Measurements from ENCODE around the gene CDHR5.
"Not testable (repeated sequence)": the region's sequence is repeated elsewhere in the genome, so short reads cannot be mapped to it uniquely, and the experiment has no call there.

Gene CDHR5

GRCh38 chr11:587978-588380 is 36.8 kb downstream of the CDHR5 start:
- no peak for DNase-seq (ENCODE audit: low read depth, low spot score)

- DNase-seq (ENCODE audit: low read depth, low spot score), result no peak
These were observed 37.2 kb downstream of the CDHR5 start for GRCh38 chr11:587546-587945.

GRCh38 chr11:586376-587316 is 38.1 kb downstream of the CDHR5 start:
- DNase-seq (ENCODE audit: low read depth, low spot score), result no peak

DNA sequence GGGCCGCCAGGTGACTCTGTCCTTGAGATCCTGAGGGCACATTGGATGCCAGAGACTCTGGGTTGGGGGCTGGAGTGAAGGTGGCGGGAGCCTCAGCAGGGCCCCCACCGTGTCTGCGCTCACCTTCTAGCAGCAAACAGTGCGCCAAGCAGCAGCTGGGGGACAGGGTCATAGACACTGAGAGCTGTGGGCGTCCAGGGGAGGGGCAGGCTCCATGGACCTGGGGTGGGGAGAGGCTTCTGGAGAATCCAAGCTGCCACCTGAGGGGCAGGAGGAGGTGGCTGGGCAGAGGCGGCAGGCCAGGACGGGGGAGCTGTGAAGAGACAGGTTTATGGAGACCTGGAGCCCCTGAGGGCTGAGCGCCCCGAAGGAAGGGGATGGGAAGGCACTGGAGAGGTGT is 40.5 kb downstream of the CDHR5 start:
- no peak for DNase-seq (ENCODE audit: low read depth, low spot score)

DNA sequence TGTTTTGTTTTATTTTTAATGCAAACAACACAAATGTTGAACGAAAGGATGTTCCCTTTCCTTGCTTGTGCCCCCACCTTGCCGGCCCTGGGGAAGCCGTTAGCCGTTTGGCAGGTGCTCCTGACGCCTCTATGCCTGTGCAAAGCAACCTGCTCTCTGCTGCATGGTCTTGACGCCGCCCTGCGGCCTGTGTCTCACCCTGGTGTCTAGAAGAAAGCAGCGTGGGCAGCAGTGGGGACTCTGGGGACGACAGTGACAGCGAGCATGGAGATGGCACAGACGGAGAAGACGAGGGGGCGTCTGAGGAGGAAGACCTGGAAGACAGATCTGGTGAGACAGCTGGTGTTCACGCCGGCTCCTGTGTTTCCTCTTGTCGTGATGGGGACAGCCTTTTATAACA is 43.0 kb downstream of the CDHR5 start:
- DNase-seq (ENCODE audit: low read depth, low spot score), result no peak

DNA sequence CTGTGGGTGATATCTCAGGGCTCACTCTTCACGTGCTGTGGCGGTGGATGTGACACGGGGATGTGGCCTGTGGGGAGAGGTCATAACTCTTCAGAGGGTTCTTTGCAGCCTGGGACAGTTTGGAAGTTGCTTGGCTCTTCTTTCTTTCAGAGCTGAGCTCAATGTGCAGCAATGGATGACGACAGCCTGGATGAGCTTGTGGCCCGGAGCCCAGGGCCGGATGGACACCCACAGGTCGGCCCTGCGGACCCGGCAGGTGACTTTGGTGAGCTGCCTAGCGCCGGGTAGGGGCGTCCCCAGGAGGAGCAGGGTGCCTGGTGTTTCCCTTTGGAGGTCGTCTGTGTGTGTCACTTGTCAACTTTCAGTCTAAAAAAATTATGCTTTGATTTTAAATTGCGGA is 43.4 kb downstream of the CDHR5 start:
- DNase-seq (ENCODE audit: low read depth, low spot score), result no peak

- DNase-seq (ENCODE audit: low read depth, low spot score), result no peak
These were observed 44.7 kb downstream of the CDHR5 start for GRCh38 chr11:579830-580601.

GRCh38 chr11:578276-579035 is 46.3 kb downstream of the CDHR5 start:
- DNase-seq (ENCODE audit: low read depth, low spot score), result no peak

- no peak for DNase-seq (ENCODE audit: low read depth, low spot score)
These were observed 47.2 kb downstream of the CDHR5 start for GRCh38 chr11:577611-577894.

GRCh38 chr11:576811-577610 is 47.7 kb downstream of the CDHR5 start:
- DNase-seq (ENCODE audit: low read depth, low spot score), result no peak

- DNase-seq (ENCODE audit: low read depth, low spot score), result peak; percentile 86
These were observed 48.6 kb downstream of the CDHR5 start, which contains the start of gene PHRF1 for GRCh38 chr11:575996-576768. TSS of gene PHRF1 (plus strand) at chr11:576470. CDS start at chr11:581513, 5,043 bp downstream.

GRCh38 chr11:575313-575995 is 49.3 kb downstream of the CDHR5 start:
- DNase-seq (ENCODE audit: low read depth, low spot score), result no peak

DNA sequence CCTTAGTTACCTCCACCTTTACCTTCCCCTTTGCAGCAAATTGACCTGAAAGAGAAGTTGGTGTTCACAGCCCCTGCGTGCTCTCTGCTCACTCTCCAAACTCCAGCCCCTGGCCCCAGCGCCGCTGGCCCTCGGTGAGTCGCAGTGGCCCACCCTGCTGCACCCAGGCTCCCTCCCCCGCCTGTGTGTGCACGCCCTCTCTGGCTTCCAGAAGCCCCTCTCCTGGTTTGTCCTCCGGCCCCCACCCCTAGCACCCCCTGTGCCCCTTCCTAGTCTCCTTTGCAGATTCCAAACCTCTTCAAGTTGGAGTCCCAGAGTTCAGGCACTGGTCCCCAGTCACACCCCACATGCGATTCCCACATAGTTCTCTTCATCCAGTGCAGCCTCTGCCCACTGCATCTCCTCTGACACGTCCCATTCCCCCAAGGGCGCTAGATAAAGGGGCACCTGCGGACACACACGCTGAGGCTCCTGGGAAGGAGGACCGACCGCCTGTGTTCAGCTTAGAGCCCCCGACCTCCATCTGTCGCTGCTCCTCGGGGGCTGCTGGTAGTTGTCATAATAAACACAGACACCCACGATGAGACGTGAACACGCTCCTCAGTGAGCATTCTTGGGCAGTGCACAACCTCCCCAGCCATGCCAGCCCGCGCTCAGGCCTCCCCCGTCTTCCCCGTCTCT is 50.0 kb downstream of the CDHR5 start:
- no peak for DNase-seq (ENCODE audit: low read depth, low spot score)

- DNase-seq (ENCODE audit: low read depth, low spot score), result not testable (repeated sequence)
These were observed 50.7 kb downstream of the CDHR5 start for GRCh38 chr11:574031-574570.

GRCh38 chr11:573146-573759 is 51.5 kb downstream of the CDHR5 start:
- no peak for DNase-seq (ENCODE audit: low read depth, low spot score)

DNA sequence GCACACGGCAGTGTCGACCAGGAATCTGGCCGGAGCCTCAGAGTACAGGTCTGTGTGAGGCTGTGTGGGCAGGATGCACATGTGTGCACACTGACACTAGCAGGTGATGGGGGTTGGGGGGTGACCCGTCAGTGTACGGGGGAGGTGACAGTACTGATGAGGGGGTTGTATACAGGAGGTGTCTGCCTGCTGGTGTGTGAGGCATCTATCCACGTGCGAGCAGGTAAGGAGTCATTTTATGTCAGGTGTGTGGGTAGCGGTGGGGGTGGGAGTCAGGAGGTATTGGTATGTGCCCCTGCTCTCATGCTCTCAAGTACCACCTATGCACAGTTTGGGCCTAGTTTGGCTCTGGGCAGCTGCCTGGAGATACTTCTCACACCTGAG is 53.0 kb downstream of the CDHR5 start:
- no peak for DNase-seq (ENCODE audit: low read depth, low spot score)

GRCh38 chr11:569158-569885 is 55.4 kb downstream of the CDHR5 start:
- DNase-seq (ENCODE audit: low read depth, low spot score), result no peak
